NCI-H748 (cell line): ENCODE results near the gene SLC15A1.

Experiments
- DNase-seq: peaks from one replicate; lab custom pipeline; 2025; ENCODE audit not compliant: unreplicated experiment; lab: John Stamatoyannopoulos, UW

SLC15A1 gene

GRCh38 chr13:98781470-98781869, 29.0 kb upstream of the SLC15A1 start:
- DNase-seq, result no peak

GRCh38 chr13:98781045-98781444, 28.6 kb upstream of the SLC15A1 start:
- no peak for DNase-seq

GRCh38 chr13:98780451-98780850, 28.0 kb upstream of the SLC15A1 start:
- no peak for DNase-seq

GRCh38 chr13:98779695-98780094, 27.2 kb upstream of the SLC15A1 start:
- no peak for DNase-seq

GRCh38 chr13:98778749-98779148, 26.3 kb upstream of the SLC15A1 start:
- DNase-seq, result peak; percentile 9

GRCh38 chr13:98776644-98777043, 24.2 kb upstream of the SLC15A1 start:
- no peak for DNase-seq

GRCh38 chr13:98775844-98776598, 23.5 kb upstream of the SLC15A1 start:
- DNase-seq, result no peak

GRCh38 chr13:98775386-98775785, 22.9 kb upstream of the SLC15A1 start:
- DNase-seq, result no peak

- DNase-seq, result no peak
These were observed 22.3 kb upstream of the SLC15A1 start for GRCh38 chr13:98774776-98775175.

GRCh38 chr13:98773921-98774320, 21.4 kb upstream of the SLC15A1 start:
- DNase-seq, result no peak

- no peak for DNase-seq
These were observed 20.5 kb upstream of the SLC15A1 start for GRCh38 chr13:98772794-98773452.

GRCh38 chr13:98771838-98772611, 19.6 kb upstream of the SLC15A1 start:
- no peak for DNase-seq

GRCh38 chr13:98769736-98770135, 17.3 kb upstream of the SLC15A1 start:
- peak; percentile 5 for DNase-seq

- no peak for DNase-seq
These were observed 16.1 kb upstream of the SLC15A1 start for GRCh38 chr13:98768522-98768921.

- DNase-seq, result no peak
These were observed 14.2 kb upstream of the SLC15A1 start for GRCh38 chr13:98766697-98767096.

GRCh38 chr13:98765996-98766519, 13.6 kb upstream of the SLC15A1 start:
- DNase-seq, result peak; percentile 21

GRCh38 chr13:98761986-98762616, 9.6 kb upstream of the SLC15A1 start:
- DNase-seq, result no peak

- no peak for DNase-seq
These were observed 8.9 kb upstream of the SLC15A1 start for GRCh38 chr13:98761126-98761985.

GRCh38 chr13:98755729-98756128, 3.3 kb upstream of the SLC15A1 start:
- DNase-seq, result no peak

GRCh38 chr13:98755116-98755515, 2.6 kb upstream of the SLC15A1 start:
- no peak for DNase-seq
